ENCODE results near the gene MCF2L2.
"Not testable (repeated sequence)": the region's sequence is repeated elsewhere in the genome, so short reads cannot be mapped to it uniquely, and the experiment has no call there.

MCF2L2 gene

GRCh38 chr3:183193762-183194689, 234.4 kb downstream of the MCF2L2 start:
- DNase-seq: no peak

GRCh38 chr3:183192650-183193300, 235.6 kb downstream of the MCF2L2 start:
- no peak for DNase-seq

- DNase-seq: no peak
These were observed 238.8 kb downstream of the MCF2L2 start for GRCh38 chr3:183189641-183190040.

- DNase-seq: no peak
These were observed 239.4 kb downstream of the MCF2L2 start for GRCh38 chr3:183188895-183189462.

- no peak for DNase-seq
These were observed 242.7 kb downstream of the MCF2L2 start for GRCh38 chr3:183185696-183186095.

GRCh38 chr3:183182732-183183610, 245.4 kb downstream of the MCF2L2 start:
- DNase-seq: no peak

GRCh38 chr3:183182073-183182472, 246.3 kb downstream of the MCF2L2 start:
- DNase-seq: no peak

- DNase-seq: no peak
These were observed 246.8 kb downstream of the MCF2L2 start for GRCh38 chr3:183181606-183182005.

- no peak for DNase-seq
These were observed 247.6 kb downstream of the MCF2L2 start for GRCh38 chr3:183180784-183181295.

- DNase-seq: no peak
These were observed 248.2 kb downstream of the MCF2L2 start for GRCh38 chr3:183180110-183180783.

- DNase-seq: not testable (repeated sequence)
These were observed 248.9 kb downstream of the MCF2L2 start for GRCh38 chr3:183179550-183179908.

GRCh38 chr3:183178833-183179549, 249.4 kb downstream of the MCF2L2 start:
- peak; percentile 10 for DNase-seq

- no peak for DNase-seq
These were observed 249.9 kb downstream of the MCF2L2 start for GRCh38 chr3:183178512-183178832.

GRCh38 chr3:183172051-183172639, 256.3 kb downstream of the MCF2L2 start:
- DNase-seq: no peak

- not testable (repeated sequence) for DNase-seq
These were observed 260.4 kb downstream of the MCF2L2 start for GRCh38 chr3:183167975-183168374.

GRCh38 chr3:183163563-183163962, 264.9 kb downstream of the MCF2L2 start:
- DNase-seq: no peak

- DNase-seq: no peak
These were observed 266.7 kb downstream of the MCF2L2 start for GRCh38 chr3:183161552-183162336.

- no peak for DNase-seq
These were observed 267.8 kb downstream of the MCF2L2 start for GRCh38 chr3:183160616-183161015.

- no peak for DNase-seq
These were observed 269.1 kb downstream of the MCF2L2 start for GRCh38 chr3:183159333-183159732.

- DNase-seq: no peak
These were observed 269.8 kb downstream of the MCF2L2 start for GRCh38 chr3:183158551-183159006.

Data from NCI-H1694 treated with DMSO at 0.1 percent for 48 hours (cell line).